ENCODE results near the gene RPS14. TPM values are rescaled to one million over a fixed set of nuclear protein-coding genes. Genes with fewer than 3 reads are reported as not detected.

The RPS14 gene
- total RNA-seq, 1 donor from 2014 or later: 1,465 TPM

- H3K36me3 Mint-ChIP-seq (ENCODE audit: unreplicated experiment): peaks cover 8% of the 10 kb centered on the region
- H3K27me3 Mint-ChIP-seq (ENCODE audit: unreplicated experiment): peaks cover 4% of the 10 kb centered on the region
- no peak overlapping the region for H3K4me3 Mint-ChIP-seq (ENCODE audit: unreplicated experiment)
These were observed 51.5 kb downstream of the RPS14 start for GRCh38 chr5:150397782-150398721.

GRCh38 chr5:150397146-150397781 is 52.3 kb downstream of the RPS14 start:
- H3K27ac Mint-ChIP-seq (ENCODE audit: unreplicated experiment): no peak overlapping the region
- no peak for DNase-seq
- peaks cover 2% of the 10 kb centered on the region for H3K9me3 Mint-ChIP-seq (ENCODE audit: unreplicated experiment)
- H3K4me3 Mint-ChIP-seq (ENCODE audit: unreplicated experiment): no peak overlapping the region
- no peak for TF ChIP-seq CTCF (IDR thresholded peaks at IDR 0.05; ENCODE audit: partially characterized antibody, unreplicated experiment)
- H3K27me3 Mint-ChIP-seq (ENCODE audit: unreplicated experiment): peaks cover 4% of the 10 kb centered on the region
- peaks cover 8% of the 10 kb centered on the region for H3K36me3 Mint-ChIP-seq (ENCODE audit: unreplicated experiment)
- peaks cover 8% of the 10 kb centered on the region for H3K4me1 Mint-ChIP-seq (ENCODE audit: low read depth, unreplicated experiment)

More at GRCh38 chr5:150397782-150398721, 51.5 kb downstream of the RPS14 start:
- no peak overlapping the region for H3K27ac Mint-ChIP-seq (ENCODE audit: unreplicated experiment)
- no peak for TF ChIP-seq CTCF (IDR thresholded peaks at IDR 0.05; ENCODE audit: partially characterized antibody, unreplicated experiment)
- H3K4me1 Mint-ChIP-seq (ENCODE audit: low read depth, unreplicated experiment): peaks cover 8% of the 10 kb centered on the region
- peaks cover 4% of the 10 kb centered on the region for H3K9me3 Mint-ChIP-seq (ENCODE audit: unreplicated experiment)
- DNase-seq: no peak

GRCh38 chr5:150396267-150396666 is 53.3 kb downstream of the RPS14 start:
- H3K27ac Mint-ChIP-seq (ENCODE audit: unreplicated experiment): no peak overlapping the region
- TF ChIP-seq CTCF (IDR thresholded peaks at IDR 0.05; ENCODE audit: partially characterized antibody, unreplicated experiment): no peak
- no peak overlapping the region for H3K4me3 Mint-ChIP-seq (ENCODE audit: unreplicated experiment)
- H3K36me3 Mint-ChIP-seq (ENCODE audit: unreplicated experiment): peaks cover 8% of the 10 kb centered on the region
- peaks cover 2% of the 10 kb centered on the region for H3K9me3 Mint-ChIP-seq (ENCODE audit: unreplicated experiment)
- H3K27me3 Mint-ChIP-seq (ENCODE audit: unreplicated experiment): peaks cover 3% of the 10 kb centered on the region
- no peak for DNase-seq
- H3K4me1 Mint-ChIP-seq (ENCODE audit: low read depth, unreplicated experiment): peaks cover 8% of the 10 kb centered on the region

GRCh38 chr5:150395688-150395975 is 53.9 kb downstream of the RPS14 start:
- DNase-seq: no peak
- H3K36me3 Mint-ChIP-seq (ENCODE audit: unreplicated experiment): peaks cover 8% of the 10 kb centered on the region
- TF ChIP-seq CTCF (IDR thresholded peaks at IDR 0.05; ENCODE audit: partially characterized antibody, unreplicated experiment): no peak
- no peaks in the 10 kb centered on the region for H3K27me3 Mint-ChIP-seq (ENCODE audit: unreplicated experiment)
- H3K9me3 Mint-ChIP-seq (ENCODE audit: unreplicated experiment): peaks cover 2% of the 10 kb centered on the region
- peaks cover 4% of the 10 kb centered on the region for H3K4me1 Mint-ChIP-seq (ENCODE audit: low read depth, unreplicated experiment)
- H3K27ac Mint-ChIP-seq (ENCODE audit: unreplicated experiment): no peak overlapping the region
- no peak overlapping the region for H3K4me3 Mint-ChIP-seq (ENCODE audit: unreplicated experiment)
